PC-3 (cell line): ENCODE data around the gene CLDN20. TPM values are rescaled to one million over a fixed set of nuclear protein-coding genes. Genes with fewer than 3 reads are reported as not detected.

ENCODE experiments used
- ATAC-seq: fragments of 200-7000 bp; cut with Tn5 transposase; 2 replicates; pipeline ENCODE4 v1.9.1; 2020; ENCODE audit warnings: mild to moderate bottlenecking, moderate library complexity
- BruUV-seq: library from RNA; stranded (reverse); fragments of 400-500 nt; replicated peaks from 2 replicates; lab custom pipeline; 2021; lab: Mats Ljungman, UMichigan
- CTCF ChIA-PET: fragments of 300-600 bp; sonication (Branson Sonifier 250); formaldehyde crosslinking; loops from one replicate; lab custom pipeline; 2022; ENCODE audit warnings: antibody characterized with exemption; lab: Charles Lee
- POLR2A ChIA-PET: fragments of 300-600 bp; sonication (Branson Sonifier 250); formaldehyde crosslinking; loops from one replicate; lab custom pipeline; 2022; ENCODE audit warnings: antibody characterized with exemption; ENCODE audit not compliant: unreplicated experiment; lab: Charles Lee
- DNase-seq: peaks from one replicate; pipeline ENCODE4 v3.0.0-alpha.2; 2015
- H2AFZ ChIP-seq: fragments of 300-600 bp; sonication (generic); 2 replicates; pipeline ENCODE4 v1.6.0; 2016; ENCODE audit warnings: antibody characterized with exemption, low read length
- H3F3A ChIP-seq: fragments of 300-600 bp; sonication (generic); one replicate; pipeline ENCODE4 v1.6.0; 2017; ENCODE audit warnings: antibody characterized with exemption, low read length, control low read depth, mild to moderate bottlenecking; ENCODE audit not compliant: unreplicated experiment
- H3K27ac ChIP-seq: fragments of 300-600 bp; sonication (generic); 2 replicates; pipeline ENCODE4 v1.5.1; 2016; ENCODE audit warnings: mild to moderate bottlenecking, low read length
- H3K27me3 ChIP-seq: fragments of 300-600 bp; sonication (generic); 2 replicates; pipeline ENCODE4 v1.6.1; 2016; ENCODE audit warnings: low read length, mixed read lengths
- H3K36me3 ChIP-seq: fragments of 300-600 bp; sonication (generic); 2 replicates; pipeline ENCODE4 v1.6.1; 2016; ENCODE audit warnings: low read depth, mixed run types, low read length, mixed read lengths
- H3K4me1 ChIP-seq: fragments of 300-600 bp; sonication (generic); 2 replicates; pipeline ENCODE4 v1.5.1; 2016; ENCODE audit warnings: low read length; ENCODE audit not compliant: insufficient read depth
- H3K4me2 ChIP-seq: fragments of 300-600 bp; sonication (generic); 2 replicates; pipeline ENCODE4 v1.6.0; 2016; ENCODE audit warnings: low read length
- H3K4me3 ChIP-seq: fragments of 300-600 bp; sonication (generic); 2 replicates; pipeline ENCODE4 v1.5.1; 2016; ENCODE audit warnings: mild to moderate bottlenecking, low read length, mixed read lengths
- H3K79me2 ChIP-seq: fragments of 300-600 bp; sonication (generic); 2 replicates; pipeline ENCODE4 v1.6.1; 2017; ENCODE audit warnings: low read length, mixed read lengths
- H3K9ac ChIP-seq: fragments of 300-600 bp; sonication (generic); 2 replicates; pipeline ENCODE4 v1.6.0; 2016; ENCODE audit warnings: mild to moderate bottlenecking, low read length
- H3K9me2 ChIP-seq: fragments of 300-600 bp; sonication (generic); replicated peaks from 2 replicates; pipeline ENCODE4 v1.6.1; 2016; ENCODE audit warnings: mixed run types, low read length, mixed read lengths
- H3K9me3 ChIP-seq: fragments of 300-600 bp; sonication (generic); 2 replicates; pipeline ENCODE4 v1.6.1; 2016; ENCODE audit warnings: low read length, mixed read lengths
- H4K20me1 ChIP-seq: fragments of 300-600 bp; sonication (generic); 2 replicates; pipeline ENCODE4 v1.6.1; 2016; ENCODE audit warnings: low read length, mixed read lengths
- CTCF ChIP-seq: fragments of 300-600 bp; sonication (generic); conservative IDR thresholded peaks from 2 replicates; pipeline ENCODE4 v1.5.1; 2017; ENCODE audit warnings: antibody characterized with exemption, low read depth, mild to moderate bottlenecking, low read length
- EZH2 ChIP-seq: fragments of 300-600 bp; sonication (generic); IDR thresholded peaks from one replicate; pipeline ENCODE4 v1.6.1; 2017; ENCODE audit warnings: antibody characterized with exemption, mild to moderate bottlenecking, low read length; ENCODE audit not compliant: unreplicated experiment
- EZH2phosphoT487 ChIP-seq: fragments of 300-600 bp; sonication (generic); IDR thresholded peaks from 2 replicates; pipeline ENCODE4 v1.6.1; 2018; ENCODE audit warnings: mild to moderate bottlenecking, antibody characterized with exemption, low read length, borderline replicate concordance
- intact Hi-C: fragments of 100-400 bp; cut with micrococcal nuclease; formaldehyde crosslinking; loops from 2 replicates; pipeline ENCODE4 v1.9.0; 2023
- total RNA-seq: library from RNA; depleted of rRNA; stranded (reverse); fragments of >200 nt; gene quantifications from 2 replicates; pipeline ENCODE4 v1.2.3, GENCODE V29; 2014

Gene CLDN20
- total RNA-seq, 1 experiment from 2014 or later = not detected

- Histone ChIP-seq H3K4me1 (no peaks in the 10 kb centered on the region), H3K4me3 (no peak overlapping the region), H2AFZ (no peak overlapping the region), H3K27me3 (no peaks in the 10 kb centered on the region), H3K27ac (no peak overlapping the region), H4K20me1 (no peaks in the 10 kb centered on the region), H3K4me2 (no peak overlapping the region), H3K9me3 (no peaks in the 10 kb centered on the region), H3F3A (no peaks in the 10 kb centered on the region), H3K79me2 (no peaks in the 10 kb centered on the region), H3K36me3 (no peaks in the 10 kb centered on the region), H3K9ac (no peak overlapping the region), H3K9me2 (no peaks in the 10 kb centered on the region)
- intact Hi-C loops = no loop called here
- TF ChIP-seq EZH2phosphoT487 = no peak
- no peak for TF ChIP-seq EZH2
- TF ChIP-seq CTCF = no peak
- POLR2A ChIA-PET = no interaction called here
- CTCF ChIA-PET = no interaction called here
- ATAC-seq = no peak
- BruUV-seq = no TSS peak
- DNase-seq = no peak
Observed at GRCh38 chr6:155234167-155234566, 29.6 kb upstream of the CLDN20 start.

- no peaks in the 10 kb centered on the region for H3K27me3 ChIP-seq
- ChIA-PET CTCF (no interaction called here), POLR2A (no interaction called here)
- DNase-seq = no peak
- no peaks in the 10 kb centered on the region for H3K9me3 ChIP-seq
- H3K4me1 ChIP-seq = no peaks in the 10 kb centered on the region
- no peaks in the 10 kb centered on the region for H3F3A ChIP-seq
- no TSS peak for BruUV-seq
- no peak overlapping the region for H3K4me3 ChIP-seq
- no peak overlapping the region for H2AFZ ChIP-seq
- no peaks in the 10 kb centered on the region for H4K20me1 ChIP-seq
- H3K27ac ChIP-seq = no peak overlapping the region
- no peak overlapping the region for H3K4me2 ChIP-seq
- no peak for ATAC-seq
- no peaks in the 10 kb centered on the region for H3K9me2 ChIP-seq
- H3K36me3 ChIP-seq = no peaks in the 10 kb centered on the region
- no peak overlapping the region for H3K9ac ChIP-seq
- TF ChIP-seq EZH2 (no peak), EZH2phosphoT487 (no peak), CTCF (no peak)
- intact Hi-C loops = no loop called here
- no peaks in the 10 kb centered on the region for H3K79me2 ChIP-seq
Observed at GRCh38 chr6:155234687-155235086, 29.1 kb upstream of the CLDN20 start.

- H3K79me2 ChIP-seq = no peaks in the 10 kb centered on the region
- ChIA-PET CTCF (no interaction called here), POLR2A (no interaction called here)
- ATAC-seq (no peak), DNase-seq (no peak)
- no peak overlapping the region for H3K4me3 ChIP-seq
- BruUV-seq = no TSS peak
- H3K27ac ChIP-seq = no peak overlapping the region
- intact Hi-C loops = no loop called here
- no peaks in the 10 kb centered on the region for H3K9me2 ChIP-seq
- no peak overlapping the region for H3K9ac ChIP-seq
- H3K4me1 ChIP-seq = no peaks in the 10 kb centered on the region
- no peaks in the 10 kb centered on the region for H4K20me1 ChIP-seq
- no peaks in the 10 kb centered on the region for H3F3A ChIP-seq
- TF ChIP-seq CTCF (no peak), EZH2phosphoT487 (no peak), EZH2 (no peak)
- H3K9me3 ChIP-seq = no peaks in the 10 kb centered on the region
- no peak overlapping the region for H3K4me2 ChIP-seq
- no peaks in the 10 kb centered on the region for H3K27me3 ChIP-seq
- H3K36me3 ChIP-seq = no peaks in the 10 kb centered on the region
- no peak overlapping the region for H2AFZ ChIP-seq
Observed at GRCh38 chr6:155235087-155235486, 28.7 kb upstream of the CLDN20 start.
